ENCODE measurements around the gene EXOC2.

GRCh38 chr6:684831-685636 lies 7.9 kb downstream of the EXOC2 start:
- TF ChIP-seq CTCF (IDR thresholded peaks at IDR 0.05; ENCODE audit: borderline replicate concordance, extremely low read depth, low read length, poor library complexity, severe bottlenecking) (no peak), EZH2 (IDR thresholded peaks at IDR 0.05; ENCODE audit: borderline replicate concordance, low read depth, low read length, severe bottlenecking) (no peak)
